A549 (cell line): ENCODE measurements around the gene EPB41L2. TPM values are rescaled to one million over a fixed set of nuclear protein-coding genes. Genes with fewer than 3 reads are reported as not detected.

Experiments used
- ATAC-seq, 2 experiments: fragments of 200-7000 bp in 1 of 2; fragments of >200 bp in 1 of 2; cut with Nextera tagmentation in 1 of 2; cut with Tn5 transposase in 1 of 2; 3 replicates each; pipeline versions ENCODE4 v1.8.0 to v1.9.1; 2018 to 2020; ENCODE audit warnings: mild to moderate bottlenecking in 1 of 2, moderate library complexity in 1 of 2
- CTCF ChIA-PET: fragments of 300-600 bp; sonication (Branson Sonifier 250); formaldehyde crosslinking; extraction: SDS; loops from one replicate; lab custom pipeline; 2021; ENCODE audit warnings: antibody characterized with exemption, inconsistent platforms; lab: Yijun Ruan, JAX
- POLR2A ChIA-PET: fragments of 350-600 bp; formaldehyde crosslinking; extraction: SDS; loops from one replicate; lab custom pipeline; 2021; ENCODE audit warnings: antibody characterized with exemption, inconsistent platforms; lab: Yijun Ruan, JAX
- DNase-seq, 2 experiments: peaks; one replicate each; pipeline versions ENCODE4 v3.0.0 to v3.0.0-alpha.2; 2011 to 2016; ENCODE audit warnings: low read depth in 1 of 2, low spot score in 1 of 2
- FAIRE-seq: peaks from 2 replicates; lab custom pipeline; 2011; peaks lifted over from hg19 to GRCh38; lab: Jason Lieb, UNC
- H3K27ac ChIP-seq, 2 experiments: fragments of >200 bp; sonication (Bioruptor Twin); formaldehyde crosslinking; 3 replicates each; pipeline ENCODE4 v1.5.1; 2016 to 2017
- H3K4me1 ChIP-seq: fragments of >200 bp; sonication (Bioruptor Twin); formaldehyde crosslinking; 3 replicates; pipeline ENCODE4 v1.6.1; 2016
- H3K4me2 ChIP-seq: fragments of >200 bp; sonication (Bioruptor Twin); formaldehyde crosslinking; 3 replicates; pipeline ENCODE4 v1.6.1; 2016
- H3K4me3 ChIP-seq: fragments of >200 bp; sonication (Bioruptor Twin); formaldehyde crosslinking; 3 replicates; pipeline ENCODE4 v1.5.1; 2016
- H3K9me3 ChIP-seq: fragments of >200 bp; sonication (Bioruptor Twin); formaldehyde crosslinking; 3 replicates; pipeline ENCODE4 v1.6.1; 2016
- BCL3 ChIP-seq: fragments of >200 bp; sonication (Bioruptor Twin); formaldehyde crosslinking; IDR thresholded peaks from 3 replicates; pipeline ENCODE4 v1.6.1; 2016
- BHLHE40 ChIP-seq: IDR thresholded peaks from 2 replicates; pipeline ENCODE4 v1.6.1; 2012; ENCODE audit warnings: low read depth, low read length, inconsistent platforms
- CBX8 ChIP-seq: fragments of 200-600 bp; sonication (generic); IDR thresholded peaks from 2 replicates; pipeline ENCODE4 v1.6.1; 2016
- CEBPB ChIP-seq, 2 experiments: fragments of >200 bp in 1 of 2; sonication (Bioruptor Twin) in 1 of 2; formaldehyde crosslinking in 1 of 2; IDR thresholded peaks; 2 replicates each; pipeline ENCODE4 v1.6.1; 2012 to 2016
- CHD2 ChIP-seq: fragments of 150-350 bp; IDR thresholded peaks from 2 replicates; pipeline ENCODE4 v1.6.1; 2014; ENCODE audit warnings: low read length; ENCODE audit not compliant: partially characterized antibody
- EHMT2 ChIP-seq: fragments of 200-600 bp; sonication (generic); IDR thresholded peaks from 2 replicates; pipeline ENCODE4 v1.6.1; 2016; ENCODE audit warnings: antibody characterized with exemption, low read depth, mild to moderate bottlenecking, moderate library complexity
- EP300 ChIP-seq, 2 experiments: fragments of >200 bp; sonication (Bioruptor Twin); formaldehyde crosslinking; IDR thresholded peaks; 2 replicates in 1 of 2; 3 replicates in 1 of 2; pipeline ENCODE4 v1.6.1; 2016 to 2017
- HEYL ChIP-seq: fragments of 250-450 bp; sonication (Bioruptor Pico); IDR thresholded peaks from 2 replicates; pipeline ENCODE4 v1.8.0; 2021; ENCODE audit warnings: mild to moderate bottlenecking, moderate library complexity
- HOXB5 ChIP-seq: fragments of 250-450 bp; sonication (Bioruptor Pico); IDR thresholded peaks from 2 replicates; pipeline ENCODE4 v1.5.0; 2020; ENCODE audit warnings: mild to moderate bottlenecking, moderate library complexity
- JUN ChIP-seq, 2 experiments: fragments of >200 bp; sonication (Bioruptor Twin); formaldehyde crosslinking; IDR thresholded peaks; 2 replicates in 1 of 2; 3 replicates in 1 of 2; pipeline ENCODE4 v1.6.1; 2016 to 2017
- KDM1A ChIP-seq: fragments of 200-600 bp; sonication (generic); IDR thresholded peaks from 2 replicates; pipeline ENCODE4 v1.6.1; 2016; ENCODE audit warnings: low read depth, mild to moderate bottlenecking
- MAFK ChIP-seq: fragments of 450-650 bp; IDR thresholded peaks from 2 replicates; pipeline ENCODE4 v1.6.1; 2014; ENCODE audit not compliant: partially characterized antibody
- MAZ ChIP-seq: fragments of 150-350 bp; IDR thresholded peaks from 2 replicates; pipeline ENCODE4 v1.6.1; 2014; ENCODE audit warnings: antibody characterized with exemption, low read depth, low read length, borderline replicate concordance
- NR3C1 ChIP-seq: fragments of >200 bp; sonication (Bioruptor Twin); formaldehyde crosslinking; IDR thresholded peaks from 3 replicates; pipeline ENCODE4 v1.6.1; 2017
- POLR2A ChIP-seq: IDR thresholded peaks from 2 replicates; pipeline ENCODE4 v1.6.1; 2012; ENCODE audit warnings: mild to moderate bottlenecking, low read length
- RAD21 ChIP-seq, 2 experiments: fragments of >200 bp in 1 of 2; sonication (Bioruptor Twin) in 1 of 2; formaldehyde crosslinking in 1 of 2; IDR thresholded peaks in 1 of 2; conservative IDR thresholded peaks in 1 of 2; 2 replicates in 1 of 2; 3 replicates in 1 of 2; pipeline ENCODE4 v1.6.1; 2012 to 2018; ENCODE audit warnings: inconsistent platforms in 1 of 2
- REST ChIP-seq: fragments of 200-600 bp; sonication (generic); IDR thresholded peaks from 2 replicates; pipeline ENCODE4 v1.6.1; 2016; ENCODE audit warnings: antibody characterized with exemption, mild to moderate bottlenecking, moderate library complexity
- SMC3 ChIP-seq: fragments of >200 bp; sonication (Bioruptor Twin); formaldehyde crosslinking; IDR thresholded peaks from 3 replicates; pipeline ENCODE4 v1.6.1; 2018; ENCODE audit warnings: inconsistent platforms
- SREBF2 ChIP-seq: fragments of 450-650 bp; IDR thresholded peaks from 2 replicates; pipeline ENCODE4 v1.6.1; 2014; ENCODE audit warnings: mild to moderate bottlenecking, moderate library complexity
- TP53 ChIP-seq: fragments of 250-450 bp; sonication (Bioruptor Pico); IDR thresholded peaks from 2 replicates; pipeline ENCODE4 v1.5.0; 2021; ENCODE audit warnings: mild to moderate bottlenecking, moderate library complexity
- ZNF302 ChIP-seq: fragments of 250-450 bp; sonication (Bioruptor Pico); IDR thresholded peaks from 2 replicates; pipeline ENCODE4 v1.9.0; 2021; ENCODE audit warnings: inconsistent platforms, mild to moderate bottlenecking, moderate library complexity
- WGBS: methylation state at CpG from one replicate; pipeline ENCODE4 v1.1.6; 2017; ENCODE audit errors: missing lambda C conversion rate; 5-methylcytosine and 5-hydroxymethylcytosine counted together
- polyA plus RNA-seq, 4 experiments: library from polyadenylated mRNA; depleted of rRNA in 3 of 4; stranded (reverse); fragments of >200 nt; fragmentation: RNase III in 1 of 4; extraction: RNeasy Plus Mini Kit Qiagen cat#74134 plus additional on column Dnase treatment in 1 of 4; gene quantifications; 2 replicates in 3 of 4; 3 replicates in 1 of 4; pipeline ENCODE4 v1.2.3, GENCODE V29; 2011 to 2017
- TF ChIP-seq, protein P1 (sequence below): fragments of 150-350 bp; IDR thresholded peaks from 2 replicates; pipeline ENCODE4 v1.6.1; 2014; ENCODE audit warnings: low read depth, mild to moderate bottlenecking, low read length

The EPB41L2 gene
- polyA plus RNA-seq, 2 of the 4 experiments (the other 2 are of a cell fraction): 42.9 to 50.3 TPM

DNA sequence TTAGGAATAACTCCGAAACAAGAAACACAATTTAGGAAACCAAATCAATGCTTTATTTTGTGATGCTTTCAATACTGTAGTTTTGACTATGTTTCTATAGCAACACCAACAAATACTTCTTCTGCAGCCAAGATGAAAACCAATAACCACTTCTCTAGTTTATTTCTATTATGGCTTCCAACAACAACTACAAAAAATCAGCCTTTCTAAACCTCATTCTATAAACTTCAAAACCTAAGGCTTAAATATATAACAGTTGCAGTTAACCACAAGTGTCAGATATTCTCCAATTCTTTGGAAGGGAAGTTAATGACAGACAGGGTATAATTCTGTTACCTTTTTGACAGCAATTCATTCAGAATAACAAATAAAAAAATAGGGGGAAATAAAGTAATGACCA, 80.9 kb downstream of the EPB41L2 start:
- H3K4me2 ChIP-seq: no peak overlapping the region
- H3K4me1 ChIP-seq: 0 out of 3 replicates have a peak, but pooled peaks cover under 1% of the 10 kb centered on the region
- TF ChIP-seq CEBPB (IDR thresholded peaks at IDR 0.05): no peak
- TF ChIP-seq TP53 (CRISPR knock-in tag): no peak
- no peak for TF ChIP-seq MAZ
- TF ChIP-seq EP300 (IDR thresholded peaks at IDR 0.05): no peak
- TF ChIP-seq SMC3: no peak
- no peak for TF ChIP-seq HOXB5 (CRISPR knock-in tag)
- no peak for TF ChIP-seq CBX8
- no peak for TF ChIP-seq CHD2
- no peak for TF ChIP-seq MAFK
- TF ChIP-seq JUN (IDR thresholded peaks at IDR 0.05): no peak
- no peak for TF ChIP-seq REST
- TF ChIP-seq BHLHE40: no peak
- no peak for TF ChIP-seq RAD21 (conservative IDR thresholded peaks at IDR 0.05 in 1 of 2, IDR thresholded peaks at IDR 0.05 in 1 of 2)
- TF ChIP-seq POLR2A: no peak
- TF ChIP-seq EHMT2: no peak
- no peak for TF ChIP-seq SREBF2
- no peak for TF ChIP-seq KDM1A
- TF ChIP-seq ZNF302: no peak
- no peak for TF ChIP-seq HEYL (CRISPR knock-in tag)
- TF ChIP-seq, all 56 proteins: peak for 0
- Histone ChIP-seq H3K4me3 (no peak overlapping the region), H3K9me3 (no peaks in the 10 kb centered on the region), H3K27ac (no peak overlapping the region)
- DNase-seq: no peak
- no peak for FAIRE-seq
- whole genome bisulfite sequencing: 92% methylated on average over 1 of the region's 1 CpG
- CTCF ChIA-PET: no interaction called here
- POLR2A ChIA-PET: no interaction called here
- no peak for ATAC-seq

GRCh38 chr6:130981409-130981808, 81.6 kb downstream of the EPB41L2 start:
- no peak for DNase-seq
- no peak for ATAC-seq
- H3K4me1 ChIP-seq: 0 out of 3 replicates have a peak, but pooled peaks cover 5% of the 10 kb centered on the region
- H3K4me2 ChIP-seq: no peak overlapping the region
- ChIA-PET CTCF (interaction anchor here (1.6 kb wide), 1 partner anchor 96 kb away, joined by 4 read pairs; no protein-coding TSS in a partner anchor), POLR2A (no interaction called here)
- H3K4me3 ChIP-seq: no peak overlapping the region
- TF ChIP-seq CBX8 (no peak), EHMT2 (no peak), BCL3 (no peak), EP300 (IDR thresholded peaks at IDR 0.05) (no peak), NR3C1 (no peak), CEBPB (IDR thresholded peaks at IDR 0.05) (no peak), RAD21 (conservative IDR thresholded peaks at IDR 0.05 in 1 of 2, IDR thresholded peaks at IDR 0.05 in 1 of 2) (no peak), KDM1A (no peak), BHLHE40 (no peak)
- TF ChIP-seq, protein P1, sequence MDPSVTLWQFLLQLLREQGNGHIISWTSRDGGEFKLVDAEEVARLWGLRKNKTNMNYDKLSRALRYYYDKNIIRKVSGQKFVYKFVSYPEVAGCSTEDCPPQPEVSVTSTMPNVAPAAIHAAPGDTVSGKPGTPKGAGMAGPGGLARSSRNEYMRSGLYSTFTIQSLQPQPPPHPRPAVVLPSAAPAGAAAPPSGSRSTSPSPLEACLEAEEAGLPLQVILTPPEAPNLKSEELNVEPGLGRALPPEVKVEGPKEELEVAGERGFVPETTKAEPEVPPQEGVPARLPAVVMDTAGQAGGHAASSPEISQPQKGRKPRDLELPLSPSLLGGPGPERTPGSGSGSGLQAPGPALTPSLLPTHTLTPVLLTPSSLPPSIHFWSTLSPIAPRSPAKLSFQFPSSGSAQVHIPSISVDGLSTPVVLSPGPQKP: no peak
- H3K27ac ChIP-seq: no peak overlapping the region
- H3K9me3 ChIP-seq: no peaks in the 10 kb centered on the region
- FAIRE-seq: no peak
